Fibroblast of mammary gland (primary cell): ENCODE data around the gene RBFOX1.
"Not testable (repeated sequence)": the region's sequence is repeated elsewhere in the genome, so short reads cannot be mapped to it uniquely, and the experiment has no call there.

Source experiments
- DNase-seq: peaks from one replicate; pipeline ENCODE4 v3.0.0-alpha.2; 2010; ENCODE audit warnings: low read depth
- H3K4me3 ChIP-seq: 2 replicates; pipeline ENCODE4 v1.5.1; 2011; ENCODE audit warnings: low read depth, mild to moderate bottlenecking, low read length, moderate library complexity; ENCODE audit not compliant: control insufficient read depth
- TF ChIP-seq, protein P1 (sequence below): conservative IDR thresholded peaks from 2 replicates; pipeline ENCODE4 v1.5.1; 2011; ENCODE audit warnings: low read depth, low read length, inconsistent platforms; ENCODE audit not compliant: control insufficient read depth, insufficient read depth

RBFOX1 gene

GRCh38 chr16:7487574-7488323, 155.1 kb downstream of the RBFOX1 start:
- no peak for DNase-seq
- no peak overlapping the region for H3K4me3 ChIP-seq
- TF ChIP-seq, protein P1, sequence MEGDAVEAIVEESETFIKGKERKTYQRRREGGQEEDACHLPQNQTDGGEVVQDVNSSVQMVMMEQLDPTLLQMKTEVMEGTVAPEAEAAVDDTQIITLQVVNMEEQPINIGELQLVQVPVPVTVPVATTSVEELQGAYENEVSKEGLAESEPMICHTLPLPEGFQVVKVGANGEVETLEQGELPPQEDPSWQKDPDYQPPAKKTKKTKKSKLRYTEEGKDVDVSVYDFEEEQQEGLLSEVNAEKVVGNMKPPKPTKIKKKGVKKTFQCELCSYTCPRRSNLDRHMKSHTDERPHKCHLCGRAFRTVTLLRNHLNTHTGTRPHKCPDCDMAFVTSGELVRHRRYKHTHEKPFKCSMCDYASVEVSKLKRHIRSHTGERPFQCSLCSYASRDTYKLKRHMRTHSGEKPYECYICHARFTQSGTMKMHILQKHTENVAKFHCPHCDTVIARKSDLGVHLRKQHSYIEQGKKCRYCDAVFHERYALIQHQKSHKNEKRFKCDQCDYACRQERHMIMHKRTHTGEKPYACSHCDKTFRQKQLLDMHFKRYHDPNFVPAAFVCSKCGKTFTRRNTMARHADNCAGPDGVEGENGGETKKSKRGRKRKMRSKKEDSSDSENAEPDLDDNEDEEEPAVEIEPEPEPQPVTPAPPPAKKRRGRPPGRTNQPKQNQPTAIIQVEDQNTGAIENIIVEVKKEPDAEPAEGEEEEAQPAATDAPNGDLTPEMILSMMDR, result no peak

DNA sequence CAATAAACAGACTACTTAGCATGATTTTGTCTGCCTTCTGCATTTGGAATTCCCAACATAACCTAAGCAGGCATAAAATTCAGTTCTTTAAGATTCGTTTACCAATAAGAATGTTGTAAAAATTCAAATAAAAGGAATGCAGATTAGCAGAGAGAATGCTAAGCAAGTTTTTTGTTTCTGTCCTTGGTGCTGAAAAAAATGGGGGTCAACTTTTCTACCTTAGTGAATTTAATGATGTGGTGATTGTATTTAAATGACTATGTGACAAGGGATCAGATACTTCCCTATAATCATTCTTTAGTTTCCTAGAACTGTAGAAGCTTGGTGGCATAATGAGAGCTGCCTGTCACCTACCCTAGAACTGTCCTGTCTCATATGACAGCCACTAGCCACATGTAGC, 159.5 kb downstream of the RBFOX1 start:
- no peak overlapping the region for H3K4me3 ChIP-seq
- TF ChIP-seq, protein P1, result no peak
- DNase-seq, result no peak

- DNase-seq, result no peak
- TF ChIP-seq, protein P1, result no peak
Measured at GRCh38 chr16:7493133-7493532, 160.5 kb downstream of the RBFOX1 start.

DNA sequence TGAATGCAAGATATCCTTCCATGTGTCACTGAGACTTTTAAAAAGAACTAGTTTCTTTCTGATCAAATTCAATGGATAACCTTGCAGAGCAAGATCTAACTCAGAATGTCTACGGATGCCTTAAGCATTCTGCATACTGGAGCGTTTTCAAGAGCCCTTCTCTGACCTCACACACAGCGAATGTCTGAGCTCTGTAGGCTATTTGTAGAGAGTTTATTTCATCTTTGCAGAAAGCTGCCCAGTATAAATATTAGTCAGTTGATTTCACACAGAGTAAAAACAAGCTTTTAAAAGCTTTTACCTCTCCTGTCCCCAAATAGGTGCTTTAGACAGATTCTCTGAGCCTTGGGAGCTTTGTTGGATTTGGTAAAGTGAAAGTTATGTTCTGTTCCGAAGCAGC, 165.0 kb downstream of the RBFOX1 start:
- TF ChIP-seq, protein P1, result no peak
- DNase-seq, result no peak
- H3K4me3 ChIP-seq, result no peak overlapping the region

More at GRCh38 chr16:7493133-7493532, 160.5 kb downstream of the RBFOX1 start:
- H3K4me3 ChIP-seq, result no peak overlapping the region

DNA sequence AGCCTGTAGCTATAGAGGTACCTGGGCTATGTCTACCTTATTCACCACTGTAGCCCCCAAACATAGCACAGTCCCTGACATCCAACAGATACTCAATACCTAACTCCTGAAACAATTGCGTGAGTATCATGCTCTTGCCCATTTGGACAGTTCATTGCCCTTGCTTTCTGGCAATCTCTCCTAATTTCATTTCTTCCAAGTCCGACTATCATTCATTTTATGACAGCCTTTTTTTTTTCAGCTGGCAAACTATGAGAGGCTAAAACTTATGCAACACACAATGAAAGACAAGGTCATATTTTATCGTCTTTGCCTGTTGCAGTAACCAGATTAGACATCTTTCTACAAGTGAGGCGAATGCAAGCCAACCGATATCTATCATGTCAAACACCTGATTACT, 169.2 kb downstream of the RBFOX1 start:
- DNase-seq, result no peak
- TF ChIP-seq, protein P1, result no peak
- no peak overlapping the region for H3K4me3 ChIP-seq

GRCh38 chr16:7502591-7503157, 170.0 kb downstream of the RBFOX1 start:
- H3K4me3 ChIP-seq, DNase-seq: not testable (repeated sequence)

DNA sequence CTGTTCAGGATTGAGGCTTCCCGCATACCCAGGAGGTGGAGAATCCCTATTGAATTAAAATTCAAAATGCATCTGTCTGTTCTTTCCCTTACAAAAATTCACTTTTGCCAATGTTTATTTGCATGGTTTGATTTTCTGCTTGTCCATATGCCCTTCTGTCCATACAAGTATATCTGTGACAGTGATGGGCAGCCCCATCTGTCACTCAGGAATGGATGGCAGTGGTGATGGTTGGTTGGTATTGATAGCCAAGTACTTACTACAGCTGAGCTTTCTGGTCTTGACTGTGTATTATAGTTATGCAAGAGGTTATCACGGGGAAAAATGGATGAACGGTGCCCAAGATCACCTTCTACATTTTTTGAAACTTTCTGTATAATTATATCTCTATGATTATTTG, 171.0 kb downstream of the RBFOX1 start:
- H3K4me3 ChIP-seq, result no peak overlapping the region
- DNase-seq, result no peak
- TF ChIP-seq, protein P1, result no peak
